ENCODE measurements around the gene RAD54L2. TPM values are rescaled to one million over a fixed set of nuclear protein-coding genes. Genes with fewer than 3 reads are reported as not detected.

The RAD54L2 gene
- total and polyA plus RNA-seq, 2 of the 4 experiments (the other 2 are of a cell fraction): 6.8 to 24.2 TPM

GRCh38 chr3:51514210-51514609 is 24.3 kb upstream of the RAD54L2 start:
- Histone ChIP-seq H3K36me3 (ENCODE audit: control insufficient read depth, insufficient read depth, low read length) (no peaks in the 10 kb centered on the region), H2BK15ac (ENCODE audit: low read depth, low read length) (no peak overlapping the region), H3K4ac (ENCODE audit: low read depth, low read length) (no peak overlapping the region), H3K27me3 (ENCODE audit: control insufficient read depth, insufficient read depth, low read length) (peaks cover 2% of the 10 kb centered on the region; the same call in 1 of the 2 replicates), H3K79me1 (ENCODE audit: low read depth in 1 of 2, low read length in 2 of 2) (no peaks in the 10 kb centered on the region), H3K9me3 (ENCODE audit: control insufficient read depth, insufficient read depth, low read length) (no peaks in the 10 kb centered on the region), H3K9ac (ENCODE audit: low read depth, low read length) (no peak overlapping the region), H2BK20ac (ENCODE audit: low read depth, low read length) (no peak overlapping the region), H3K14ac (replicated peaks; ENCODE audit: low read depth, low read length) (no peak overlapping the region), H2AFZ (replicated peaks; ENCODE audit: low read length, poor library complexity) (no peak overlapping the region), H4K5ac (ENCODE audit: low read depth, low read length) (no peak overlapping the region), H3K23ac (ENCODE audit: low read depth, low read length) (no peak overlapping the region), H2AK5ac (ENCODE audit: low read depth, low read length) (no peak overlapping the region), H2AK9ac (replicated peaks; ENCODE audit: low read depth, low read length, poor library complexity) (no peak overlapping the region), H4K91ac (ENCODE audit: insufficient read depth, low read depth, low read length) (no peak overlapping the region), H3K9me1 (ENCODE audit: insufficient read depth, low read length) (no peaks in the 10 kb centered on the region), H3K56ac (ENCODE audit: extremely low read depth, insufficient read depth, low read length) (no peak overlapping the region), H3K4me2 (ENCODE audit: low read depth, low read length) (no peak overlapping the region), H3K4me3 (ENCODE audit: insufficient read depth, low read depth, low read length) (no peak overlapping the region), H4K8ac (ENCODE audit: low read depth in 2 of 2, low read length in 2 of 2) (no peak overlapping the region), H3K27ac (ENCODE audit: insufficient read depth, low read length) (no peak overlapping the region), H3K4me1 (ENCODE audit: control insufficient read depth, insufficient read depth, low read length) (no peaks in the 10 kb centered on the region), H4K20me1 (ENCODE audit: insufficient read depth, low read length) (no peaks in the 10 kb centered on the region), H2BK120ac (ENCODE audit: low read depth, low read length) (no peak overlapping the region), H3K18ac (ENCODE audit: low read depth, low read length) (no peak overlapping the region), H2BK5ac (ENCODE audit: low read depth, low read length, poor library complexity, severe bottlenecking) (no peak overlapping the region)
- WGBS, 2 experiments (ENCODE audit: extremely low coverage in 2 of 2, insufficient read length in 1 of 2): 100% methylated on average over 2 of the region's 5 CpGs; no CpG with 5 or more reads in 1 of the 2 experiments
- BruUV-seq (replicated peaks): no TSS peak
- CTCF ChIA-PET: no interaction called here
- intact Hi-C loops (cut with micrococcal nuclease) (no loop called here), dilution Hi-C loops (cut with HindIII; ENCODE audit: low sequenced_read_pairs, unreplicated experiment) (no loop called here), in situ Hi-C loops (cut with MboI; ENCODE audit: low sequenced_read_pairs) (loop anchor here (25.0 kb wide), 1 partner anchor 273 kb away; the partner anchor contains the start of gene IQCF6)
- POLR2A ChIA-PET (ENCODE audit: unreplicated experiment): no interaction called here
- ATAC-seq (ENCODE audit: low read depth) (no peak), DNase-seq (no peak)
- no peak for TF ChIP-seq MAZ (IDR thresholded peaks at IDR 0.05; ENCODE audit: borderline replicate concordance, low read depth, low read length)
- TF ChIP-seq CEBPB (IDR thresholded peaks at IDR 0.05; ENCODE audit: low read depth, low read length): no peak
- TF ChIP-seq, protein P1, sequence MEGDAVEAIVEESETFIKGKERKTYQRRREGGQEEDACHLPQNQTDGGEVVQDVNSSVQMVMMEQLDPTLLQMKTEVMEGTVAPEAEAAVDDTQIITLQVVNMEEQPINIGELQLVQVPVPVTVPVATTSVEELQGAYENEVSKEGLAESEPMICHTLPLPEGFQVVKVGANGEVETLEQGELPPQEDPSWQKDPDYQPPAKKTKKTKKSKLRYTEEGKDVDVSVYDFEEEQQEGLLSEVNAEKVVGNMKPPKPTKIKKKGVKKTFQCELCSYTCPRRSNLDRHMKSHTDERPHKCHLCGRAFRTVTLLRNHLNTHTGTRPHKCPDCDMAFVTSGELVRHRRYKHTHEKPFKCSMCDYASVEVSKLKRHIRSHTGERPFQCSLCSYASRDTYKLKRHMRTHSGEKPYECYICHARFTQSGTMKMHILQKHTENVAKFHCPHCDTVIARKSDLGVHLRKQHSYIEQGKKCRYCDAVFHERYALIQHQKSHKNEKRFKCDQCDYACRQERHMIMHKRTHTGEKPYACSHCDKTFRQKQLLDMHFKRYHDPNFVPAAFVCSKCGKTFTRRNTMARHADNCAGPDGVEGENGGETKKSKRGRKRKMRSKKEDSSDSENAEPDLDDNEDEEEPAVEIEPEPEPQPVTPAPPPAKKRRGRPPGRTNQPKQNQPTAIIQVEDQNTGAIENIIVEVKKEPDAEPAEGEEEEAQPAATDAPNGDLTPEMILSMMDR (conservative IDR thresholded peaks at IDR 0.05; ENCODE audit: low read depth, low read length): no peak
- no peak for TF ChIP-seq SMC3 (IDR thresholded peaks at IDR 0.05; ENCODE audit: low read depth, low read length)
- no peak for TF ChIP-seq FOS (IDR thresholded peaks at IDR 0.05; ENCODE audit: low read depth, low read length)
- no peak for TF ChIP-seq RCOR1 (IDR thresholded peaks at IDR 0.05; ENCODE audit: insufficient replicate concordance, low read length)
- TF ChIP-seq MXI1 (IDR thresholded peaks at IDR 0.05; ENCODE audit: borderline replicate concordance, low read depth, low read length): no peak
- TF ChIP-seq, protein P2, sequence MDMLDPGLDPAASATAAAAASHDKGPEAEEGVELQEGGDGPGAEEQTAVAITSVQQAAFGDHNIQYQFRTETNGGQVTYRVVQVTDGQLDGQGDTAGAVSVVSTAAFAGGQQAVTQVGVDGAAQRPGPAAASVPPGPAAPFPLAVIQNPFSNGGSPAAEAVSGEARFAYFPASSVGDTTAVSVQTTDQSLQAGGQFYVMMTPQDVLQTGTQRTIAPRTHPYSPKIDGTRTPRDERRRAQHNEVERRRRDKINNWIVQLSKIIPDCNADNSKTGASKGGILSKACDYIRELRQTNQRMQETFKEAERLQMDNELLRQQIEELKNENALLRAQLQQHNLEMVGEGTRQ (IDR thresholded peaks at IDR 0.05; ENCODE audit: low read depth, low read length): no peak
- TF ChIP-seq RFX5 (IDR thresholded peaks at IDR 0.05; ENCODE audit: low read depth, low read length): no peak
- TF ChIP-seq BHLHE40 (IDR thresholded peaks at IDR 0.05; ENCODE audit: low read depth, low read length): no peak
- no peak for TF ChIP-seq RAD21 (IDR thresholded peaks at IDR 0.05; ENCODE audit: low read length)
- TF ChIP-seq POLR2A (IDR thresholded peaks at IDR 0.05; ENCODE audit: low read depth, low read length): no peak
